ENCODE measurements around the gene MLC1. TPM values are rescaled to one million over a fixed set of nuclear protein-coding genes. Genes with fewer than 3 reads are reported as not detected.

Gene MLC1
- total and polyA plus RNA-seq, 4 donors: 0.65 to 2.6 (median 0.77) TPM

DNA sequence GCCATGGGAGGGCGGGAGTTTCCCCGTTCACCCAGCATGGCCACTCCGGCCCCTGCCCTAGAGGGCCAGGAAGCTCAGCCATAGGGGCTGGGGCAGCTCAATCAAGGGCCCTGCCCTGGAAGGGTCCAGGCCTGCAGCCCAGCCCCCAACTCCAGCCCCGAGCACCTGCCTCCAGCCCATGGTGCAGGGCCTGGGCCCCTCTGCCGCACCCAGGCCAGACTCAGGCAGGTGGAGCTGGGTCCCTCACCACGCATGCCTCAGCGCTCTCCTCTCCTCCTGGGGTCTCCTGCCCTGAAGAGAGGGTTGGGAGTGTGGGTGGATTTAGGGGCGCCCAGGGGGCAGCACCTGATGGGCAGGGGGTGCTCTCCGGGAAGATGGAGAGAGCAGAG is 13.1 kb downstream of the MLC1 start:
- Histone ChIP-seq H3K27me3 (ENCODE audit: control insufficient read depth in 3 of 3, insufficient read depth in 3 of 3, low read length in 2 of 3) (no peaks in the 10 kb centered on the region), H3K36me3 (ENCODE audit: control insufficient read depth in 4 of 4, insufficient read depth in 4 of 4, low read length in 4 of 4) (no peaks in the 10 kb centered on the region), H3K4me3 (no peak overlapping the region), H3K4me1 (ENCODE audit: control insufficient read depth in 5 of 5, insufficient read depth in 5 of 5, low read length in 5 of 5) (no peaks in the 10 kb centered on the region), H3K27ac (ENCODE audit: low read depth in 1 of 2, low read length in 1 of 2) (no peak overlapping the region), H3K9ac (ENCODE audit: insufficient read depth in 1 of 2, low read length in 2 of 2) (no peak overlapping the region), H3K9me3 (ENCODE audit: control insufficient read depth in 4 of 4, insufficient read depth in 3 of 4, low read length in 3 of 4) (no peaks in the 10 kb centered on the region)
- ATAC-seq (ENCODE audit: insufficient read depth, low FRiP score) (no peak), DNase-seq (no peak)
- WGBS, 2 donors: 92 to 96% methylated on average over 9 of the region's 9 CpGs
- TF ChIP-seq, protein P1, sequence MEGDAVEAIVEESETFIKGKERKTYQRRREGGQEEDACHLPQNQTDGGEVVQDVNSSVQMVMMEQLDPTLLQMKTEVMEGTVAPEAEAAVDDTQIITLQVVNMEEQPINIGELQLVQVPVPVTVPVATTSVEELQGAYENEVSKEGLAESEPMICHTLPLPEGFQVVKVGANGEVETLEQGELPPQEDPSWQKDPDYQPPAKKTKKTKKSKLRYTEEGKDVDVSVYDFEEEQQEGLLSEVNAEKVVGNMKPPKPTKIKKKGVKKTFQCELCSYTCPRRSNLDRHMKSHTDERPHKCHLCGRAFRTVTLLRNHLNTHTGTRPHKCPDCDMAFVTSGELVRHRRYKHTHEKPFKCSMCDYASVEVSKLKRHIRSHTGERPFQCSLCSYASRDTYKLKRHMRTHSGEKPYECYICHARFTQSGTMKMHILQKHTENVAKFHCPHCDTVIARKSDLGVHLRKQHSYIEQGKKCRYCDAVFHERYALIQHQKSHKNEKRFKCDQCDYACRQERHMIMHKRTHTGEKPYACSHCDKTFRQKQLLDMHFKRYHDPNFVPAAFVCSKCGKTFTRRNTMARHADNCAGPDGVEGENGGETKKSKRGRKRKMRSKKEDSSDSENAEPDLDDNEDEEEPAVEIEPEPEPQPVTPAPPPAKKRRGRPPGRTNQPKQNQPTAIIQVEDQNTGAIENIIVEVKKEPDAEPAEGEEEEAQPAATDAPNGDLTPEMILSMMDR (IDR thresholded peaks at IDR 0.05; ENCODE audit: control extremely low read depth, extremely low read depth): no peak

DNA sequence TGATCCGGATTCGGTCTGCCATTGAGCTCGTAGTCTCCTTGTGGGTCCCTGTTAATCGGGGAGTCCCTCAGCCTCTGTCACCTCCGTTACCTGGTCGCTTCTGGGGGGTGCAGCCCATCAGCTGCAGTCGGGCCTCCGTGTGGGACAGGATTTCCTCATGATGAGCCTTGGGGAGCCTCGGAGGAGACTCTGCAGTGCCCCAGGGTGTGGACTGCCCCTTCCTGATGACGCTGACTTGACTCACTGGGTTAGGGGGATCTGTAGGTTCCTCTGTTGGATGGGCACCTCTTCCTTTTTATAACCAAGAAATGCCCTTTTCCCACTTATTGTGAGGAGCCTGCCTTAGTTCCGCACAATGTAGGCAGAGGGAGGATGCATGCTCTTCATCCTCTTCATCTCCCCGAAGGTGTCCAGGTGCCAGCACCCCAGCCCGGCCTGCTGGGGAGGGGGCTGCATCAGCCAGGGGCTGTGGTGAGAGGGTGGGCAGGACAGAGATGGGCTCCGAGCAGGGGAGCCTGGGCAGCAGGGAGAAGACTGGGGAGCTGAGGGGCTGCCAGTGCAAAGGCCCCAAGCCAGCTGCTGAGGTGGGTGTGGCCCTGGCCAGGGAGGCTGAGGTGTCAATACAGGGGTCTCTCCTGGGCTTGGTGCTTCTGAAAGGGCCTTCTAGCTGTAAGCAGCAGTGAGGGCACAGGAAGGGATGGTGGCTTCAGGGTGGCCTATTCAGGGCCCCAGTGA is 13.6 kb downstream of the MLC1 start:
- DNase-seq (no peak), ATAC-seq (ENCODE audit: insufficient read depth, low FRiP score) (no peak)
- 84 to 97% methylated on average over 14 of the region's 14 CpGs for WGBS, 2 donors
- Histone ChIP-seq H3K4me3 (no peak overlapping the region), H3K36me3 (ENCODE audit: control insufficient read depth in 4 of 4, insufficient read depth in 4 of 4, low read length in 4 of 4) (no peaks in the 10 kb centered on the region), H3K27ac (ENCODE audit: low read depth in 1 of 2, low read length in 1 of 2) (no peak overlapping the region), H3K9me3 (ENCODE audit: control insufficient read depth in 4 of 4, insufficient read depth in 3 of 4, low read length in 3 of 4) (no peaks in the 10 kb centered on the region), H3K4me1 (ENCODE audit: control insufficient read depth in 5 of 5, insufficient read depth in 5 of 5, low read length in 5 of 5) (no peaks in the 10 kb centered on the region), H3K9ac (ENCODE audit: insufficient read depth in 1 of 2, low read length in 2 of 2) (no peak overlapping the region), H3K27me3 (ENCODE audit: control insufficient read depth in 3 of 3, insufficient read depth in 3 of 3, low read length in 2 of 3) (no peaks in the 10 kb centered on the region)
- TF ChIP-seq, protein P1 (IDR thresholded peaks at IDR 0.05; ENCODE audit: control extremely low read depth, extremely low read depth): no peak

DNA sequence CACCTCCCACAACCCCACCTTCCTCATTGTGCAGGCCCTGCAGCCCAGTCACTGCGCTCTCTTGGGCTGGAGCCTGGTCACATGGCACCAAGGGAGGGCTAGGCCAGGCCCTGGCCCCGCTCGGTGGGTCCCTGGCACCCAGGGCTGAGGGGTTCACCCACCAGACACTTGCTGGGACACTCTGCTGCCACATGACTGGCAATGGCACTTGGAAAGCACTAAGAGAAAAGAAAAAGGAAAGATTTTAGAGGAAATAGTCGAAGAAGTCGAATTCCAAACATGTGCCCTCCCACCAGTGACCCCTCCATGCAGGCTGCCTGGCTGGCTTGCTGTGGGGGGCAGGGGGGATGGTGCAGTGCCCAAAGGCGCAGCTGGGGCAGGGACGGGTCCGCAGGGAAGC is 14.9 kb downstream of the MLC1 start:
- WGBS, 2 donors: 87 to 89% methylated on average over 8 of the region's 8 CpGs
- Histone ChIP-seq H3K9me3 (ENCODE audit: control insufficient read depth in 4 of 4, insufficient read depth in 3 of 4, low read length in 3 of 4) (no peaks in the 10 kb centered on the region), H3K9ac (ENCODE audit: insufficient read depth in 1 of 2, low read length in 2 of 2) (no peak overlapping the region), H3K27me3 (ENCODE audit: control insufficient read depth in 3 of 3, insufficient read depth in 3 of 3, low read length in 2 of 3) (no peaks in the 10 kb centered on the region), H3K27ac (ENCODE audit: low read depth in 1 of 2, low read length in 1 of 2) (no peak overlapping the region), H3K36me3 (ENCODE audit: control insufficient read depth in 4 of 4, insufficient read depth in 4 of 4, low read length in 4 of 4) (no peaks in the 10 kb centered on the region), H3K4me1 (ENCODE audit: control insufficient read depth in 5 of 5, insufficient read depth in 5 of 5, low read length in 5 of 5) (no peaks in the 10 kb centered on the region), H3K4me3 (no peak overlapping the region)
- DNase-seq: no peak
- TF ChIP-seq, protein P1 (IDR thresholded peaks at IDR 0.05; ENCODE audit: control extremely low read depth, extremely low read depth): no peak
- ATAC-seq (ENCODE audit: insufficient read depth, low FRiP score): no peak

DNA sequence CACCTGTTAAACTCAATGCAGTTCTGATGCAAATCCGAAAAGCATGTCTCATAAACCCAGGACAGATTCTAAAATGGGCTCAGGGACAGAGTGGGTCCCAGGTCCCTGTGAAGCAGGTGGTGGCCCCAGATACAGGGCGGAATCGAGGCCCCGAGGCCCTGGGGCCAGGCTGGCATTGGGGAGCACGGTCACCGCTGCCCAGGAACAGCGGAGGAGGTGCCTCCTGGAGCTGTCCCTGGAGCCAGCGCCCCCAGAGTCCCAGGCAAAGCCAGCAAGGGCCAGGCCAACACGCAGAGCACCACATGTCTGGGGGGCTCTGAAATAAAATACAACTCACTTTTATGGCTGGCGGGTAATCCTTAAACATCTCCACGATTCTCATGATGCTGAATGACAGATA is 17.1 kb downstream of the MLC1 start:
- Histone ChIP-seq H3K27me3 (ENCODE audit: control insufficient read depth in 3 of 3, insufficient read depth in 3 of 3, low read length in 2 of 3) (peaks cover 0 to 3% (median 0%) of the 10 kb centered on the region in 3 donors), H3K9me3 (ENCODE audit: control insufficient read depth in 4 of 4, insufficient read depth in 3 of 4, low read length in 3 of 4) (no peaks in the 10 kb centered on the region), H3K9ac (ENCODE audit: insufficient read depth in 1 of 2, low read length in 2 of 2) (no peak overlapping the region), H3K4me1 (ENCODE audit: control insufficient read depth in 5 of 5, insufficient read depth in 5 of 5, low read length in 5 of 5) (no peaks in the 10 kb centered on the region), H3K4me3 (no peak overlapping the region), H3K27ac (ENCODE audit: low read depth in 1 of 2, low read length in 1 of 2) (no peak overlapping the region), H3K36me3 (ENCODE audit: control insufficient read depth in 4 of 4, insufficient read depth in 4 of 4, low read length in 4 of 4) (no peaks in the 10 kb centered on the region)
- DNase-seq: no peak
- no peak for ATAC-seq (ENCODE audit: insufficient read depth, low FRiP score)
- WGBS, 2 donors: 92 to 95% methylated on average over 11 of the region's 11 CpGs
- TF ChIP-seq, protein P1 (IDR thresholded peaks at IDR 0.05; ENCODE audit: control extremely low read depth, extremely low read depth): no peak

Measured in lung (tissue), 12 donors.